SK-N-SH treated with all-trans-retinoic acid at 6 μM for 48 hours (cell line): ENCODE measurements around the gene MS4A18.

ENCODE experiments used
- ATAC-seq: fragments of 200-7000 bp; cut with Tn5 transposase; 3 replicates; pipeline ENCODE4 v1.9.1; 2020; ENCODE audit warnings: mild to moderate bottlenecking, moderate library complexity
- ARNTL ChIP-seq: fragments of 450-650 bp; formaldehyde crosslinking; IDR thresholded peaks from 2 replicates; pipeline ENCODE4 v1.5.0; 2020; ENCODE audit warnings: low read depth, mild to moderate bottlenecking, moderate library complexity, borderline replicate concordance
- BACH2 ChIP-seq: fragments of 250-450 bp; sonication (Bioruptor Pico); IDR thresholded peaks from 2 replicates; pipeline ENCODE4 v1.9.0; 2021; ENCODE audit warnings: mild to moderate bottlenecking, borderline replicate concordance
- CREB5 ChIP-seq: fragments of 250-450 bp; sonication (Bioruptor Pico); IDR thresholded peaks from 2 replicates; pipeline ENCODE4 v1.5.1; 2020; ENCODE audit warnings: low read depth, mild to moderate bottlenecking, moderate library complexity
- CSDC2 ChIP-seq: fragments of 250-450 bp; sonication (Bioruptor Pico); IDR thresholded peaks from 2 replicates; pipeline ENCODE4 v1.5.0; 2020; ENCODE audit warnings: mild to moderate bottlenecking, moderate library complexity
- CSRNP3 ChIP-seq: fragments of 250-450 bp; sonication (Bioruptor Pico); IDR thresholded peaks from 2 replicates; pipeline ENCODE4 v1.5.1; 2021; ENCODE audit warnings: mild to moderate bottlenecking, moderate library complexity
- ESRRG ChIP-seq: fragments of 250-450 bp; sonication (Bioruptor Pico); IDR thresholded peaks from 2 replicates; pipeline ENCODE4 v1.6.1; 2021; ENCODE audit warnings: mild to moderate bottlenecking
- GLIS3 ChIP-seq: fragments of 250-450 bp; sonication (Bioruptor Pico); IDR thresholded peaks from 2 replicates; pipeline ENCODE4 v1.5.0; 2020; ENCODE audit warnings: mild to moderate bottlenecking, moderate library complexity
- ISL1 ChIP-seq: fragments of 250-450 bp; sonication (Bioruptor Pico); IDR thresholded peaks from 2 replicates; pipeline ENCODE4 v2.1.2; 2022; ENCODE audit warnings: mild to moderate bottlenecking, moderate library complexity
- OSR1 ChIP-seq: fragments of 250-450 bp; sonication (Bioruptor Pico); IDR thresholded peaks from 2 replicates; pipeline ENCODE4 v1.8.0; 2022; ENCODE audit warnings: moderate library complexity, mild to moderate bottlenecking, inconsistent platforms
- PATZ1 ChIP-seq: fragments of 250-450 bp; sonication (Bioruptor Pico); IDR thresholded peaks from 2 replicates; pipeline ENCODE4 v1.8.0; 2020; ENCODE audit warnings: mild to moderate bottlenecking, moderate library complexity, borderline replicate concordance
- POU6F1 ChIP-seq: fragments of 250-450 bp; sonication (Bioruptor Pico); IDR thresholded peaks from 2 replicates; pipeline ENCODE4 v1.8.0; 2021; ENCODE audit warnings: low read depth, mild to moderate bottlenecking, moderate library complexity, borderline replicate concordance
- PPARA ChIP-seq: fragments of 250-450 bp; sonication (Bioruptor Pico); IDR thresholded peaks from 2 replicates; pipeline ENCODE4 v1.5.0; 2020; ENCODE audit warnings: mild to moderate bottlenecking, borderline replicate concordance
- RARB ChIP-seq: fragments of 250-450 bp; sonication (Bioruptor Pico); IDR thresholded peaks from 2 replicates; pipeline ENCODE4 v1.8.0; 2021; ENCODE audit warnings: mild to moderate bottlenecking, moderate library complexity
- SNAI2 ChIP-seq: fragments of 250-450 bp; sonication (Bioruptor Pico); IDR thresholded peaks from 2 replicates; pipeline ENCODE4 v1.5.0; 2020; ENCODE audit warnings: mild to moderate bottlenecking, moderate library complexity
- TCF4 ChIP-seq: fragments of 250-450 bp; sonication (Bioruptor Pico); IDR thresholded peaks from 2 replicates; pipeline ENCODE4 v1.8.0; 2021; ENCODE audit warnings: mild to moderate bottlenecking, moderate library complexity, borderline replicate concordance
- TOX ChIP-seq: fragments of 250-450 bp; sonication (Bioruptor Pico); IDR thresholded peaks from 2 replicates; pipeline ENCODE4 v1.8.0; 2021; ENCODE audit warnings: mild to moderate bottlenecking, moderate library complexity, borderline replicate concordance
- TSHZ2 ChIP-seq: fragments of 250-450 bp; sonication (Bioruptor Pico); IDR thresholded peaks from 2 replicates; pipeline ENCODE4 v1.5.0; 2020; ENCODE audit warnings: mild to moderate bottlenecking, moderate library complexity
- ZC3H10 ChIP-seq: fragments of 250-450 bp; sonication (Bioruptor Pico); IDR thresholded peaks from 2 replicates; pipeline ENCODE4 v1.5.1; 2021; ENCODE audit warnings: mild to moderate bottlenecking, moderate library complexity
- ZFP3 ChIP-seq: fragments of 250-450 bp; sonication (Bioruptor Pico); IDR thresholded peaks from 2 replicates; pipeline ENCODE4 v1.5.0; 2020; ENCODE audit warnings: mild to moderate bottlenecking, moderate library complexity
- ZFP30 ChIP-seq: fragments of 450-650 bp; formaldehyde crosslinking; IDR thresholded peaks from 2 replicates; pipeline ENCODE4 v1.5.0; 2022; ENCODE audit warnings: mild to moderate bottlenecking, moderate library complexity
- ZNF565 ChIP-seq: fragments of 450-650 bp; formaldehyde crosslinking; conservative IDR thresholded peaks from 2 replicates; pipeline ENCODE4 v1.5.0; 2020; ENCODE audit warnings: low read depth, mild to moderate bottlenecking, moderate library complexity
- ZNF70 ChIP-seq: fragments of 450-650 bp; formaldehyde crosslinking; IDR thresholded peaks from 2 replicates; pipeline ENCODE4 v1.5.0; 2020; ENCODE audit warnings: mild to moderate bottlenecking, moderate library complexity
- ZNF8 ChIP-seq: fragments of 450-650 bp; formaldehyde crosslinking; IDR thresholded peaks from 2 replicates; pipeline ENCODE4 v1.5.0; 2020; ENCODE audit warnings: mild to moderate bottlenecking, moderate library complexity

Gene MS4A18

GRCh38 chr11:60771879-60772525 is 47.5 kb downstream of the MS4A18 start:
- ATAC-seq: no peak
- TF ChIP-seq ZNF565 (CRISPR knock-in tag): no peak
- no peak for TF ChIP-seq TOX (CRISPR knock-in tag)
- no peak for TF ChIP-seq ARNTL (CRISPR knock-in tag)
- TF ChIP-seq SNAI2 (CRISPR knock-in tag): no peak
- TF ChIP-seq PPARA (CRISPR knock-in tag): no peak
- no peak for TF ChIP-seq BACH2 (CRISPR knock-in tag)
- TF ChIP-seq, all 23 proteins: peak for 0

GRCh38 chr11:60772666-60773065 is 48.1 kb downstream of the MS4A18 start:
- TF ChIP-seq TCF4 (CRISPR knock-in tag): no peak
- no peak for TF ChIP-seq ZFP30 (CRISPR knock-in tag)
- no peak for TF ChIP-seq ZC3H10 (CRISPR knock-in tag)
- no peak for ATAC-seq

- TF ChIP-seq RARB (CRISPR knock-in tag) (no peak), TOX (CRISPR knock-in tag) (no peak), ZFP3 (CRISPR knock-in tag) (no peak), ZNF8 (CRISPR knock-in tag) (no peak), ESRRG (CRISPR knock-in tag) (no peak), ZNF565 (CRISPR knock-in tag) (no peak), ISL1 (no peak), ZNF70 (CRISPR knock-in tag) (no peak), ARNTL (CRISPR knock-in tag) (no peak), POU6F1 (CRISPR knock-in tag) (no peak), CSDC2 (CRISPR knock-in tag) (no peak), PATZ1 (CRISPR knock-in tag) (no peak), TCF4 (CRISPR knock-in tag) (no peak), CSRNP3 (CRISPR knock-in tag) (no peak)
- ATAC-seq: no peak
These were observed 50.2 kb downstream of the MS4A18 start for GRCh38 chr11:60774726-60775125.

GRCh38 chr11:60775420-60775961 is 51.0 kb downstream of the MS4A18 start:
- ATAC-seq: peak; percentile 93
- TF ChIP-seq ISL1 (no peak), CREB5 (CRISPR knock-in tag) (no peak), GLIS3 (CRISPR knock-in tag) (no peak), OSR1 (CRISPR knock-in tag) (no peak), SNAI2 (CRISPR knock-in tag) (no peak), RARB (CRISPR knock-in tag) (no peak), ARNTL (CRISPR knock-in tag) (no peak), ZFP30 (CRISPR knock-in tag) (no peak), PATZ1 (CRISPR knock-in tag) (no peak), BACH2 (CRISPR knock-in tag) (no peak), ZC3H10 (CRISPR knock-in tag) (no peak), ZNF8 (CRISPR knock-in tag) (no peak), TOX (CRISPR knock-in tag) (no peak), TSHZ2 (CRISPR knock-in tag) (no peak)
